IPS-15b (cell line): ENCODE measurements around the gene TIPARP.

Source experiments
- H3K27me3 ChIP-seq: one replicate; pipeline ENCODE4 v1.6.1; 2013; ENCODE audit warnings: low read length; ENCODE audit not compliant: control insufficient read depth, insufficient read depth
- H3K36me3 ChIP-seq: one replicate; pipeline ENCODE4 v1.6.1; 2013; ENCODE audit warnings: low read length; ENCODE audit not compliant: control insufficient read depth, insufficient read depth
- H3K4me1 ChIP-seq: one replicate; pipeline ENCODE4 v1.6.1; 2013; ENCODE audit warnings: mild to moderate bottlenecking, low read length; ENCODE audit not compliant: control insufficient read depth, insufficient read depth
- H3K4me3 ChIP-seq: one replicate; pipeline ENCODE4 v1.5.1; 2013; ENCODE audit warnings: low read depth, low read length
- H3K9ac ChIP-seq: one replicate; pipeline ENCODE4 v1.6.1; 2013; ENCODE audit warnings: low read depth, mild to moderate bottlenecking, low read length
- H3K9me3 ChIP-seq: one replicate; pipeline ENCODE4 v1.6.1; 2013; ENCODE audit warnings: mild to moderate bottlenecking, low read length; ENCODE audit not compliant: control insufficient read depth, insufficient read depth

TIPARP gene

GRCh38 chr3:156668073-156668763 is 6.2 kb upstream of the TIPARP start:
- Histone ChIP-seq H3K9ac (no peak overlapping the region), H3K27me3 (peaks cover 8% of the 10 kb centered on the region), H3K36me3 (no peaks in the 10 kb centered on the region), H3K4me1 (peaks cover 15% of the 10 kb centered on the region), H3K9me3 (no peaks in the 10 kb centered on the region), H3K4me3 (no peak overlapping the region)

DNA sequence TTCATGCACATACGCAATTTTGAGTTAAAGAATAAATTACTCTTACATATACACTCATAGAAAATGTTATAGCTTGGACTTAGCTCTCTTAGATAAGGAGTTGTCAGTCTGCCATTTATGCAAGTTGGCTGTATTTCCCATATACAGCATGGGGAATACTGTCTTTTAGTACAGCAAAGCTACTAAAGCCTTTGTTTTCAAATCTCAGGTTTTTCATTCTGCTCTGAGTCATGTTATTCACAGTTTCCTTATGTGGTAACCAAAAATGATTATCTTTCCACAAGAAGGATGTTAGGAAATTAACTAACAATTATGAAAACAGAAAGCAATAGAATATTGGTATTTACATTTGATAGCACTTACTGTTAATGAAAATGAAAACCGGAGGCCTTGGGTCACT is 4.3 kb upstream of the TIPARP start:
- Histone ChIP-seq H3K4me3 (no peak overlapping the region), H3K36me3 (no peaks in the 10 kb centered on the region), H3K4me1 (peaks cover 12% of the 10 kb centered on the region), H3K9me3 (no peaks in the 10 kb centered on the region), H3K9ac (no peak overlapping the region), H3K27me3 (peaks cover 8% of the 10 kb centered on the region)

DNA sequence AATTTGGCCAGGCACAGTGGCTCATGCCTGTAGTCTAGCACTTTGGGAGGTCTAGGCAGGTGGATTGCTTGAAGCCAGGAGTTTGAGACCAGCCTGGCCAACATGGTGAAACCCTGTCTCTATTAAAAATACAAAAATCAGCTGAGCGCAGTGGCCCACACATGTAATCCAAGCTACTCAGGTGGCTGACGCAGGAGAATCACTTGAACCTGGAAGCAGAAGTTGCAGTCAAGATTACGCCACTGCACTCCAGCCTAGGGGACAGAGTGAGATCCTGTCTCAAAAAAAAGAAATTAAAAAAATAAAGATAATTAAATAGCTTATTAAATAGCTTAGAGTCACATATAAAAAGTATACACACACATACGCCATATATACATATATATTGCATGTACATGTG is 3.7 kb upstream of the TIPARP start:
- H3K9ac ChIP-seq = no peak overlapping the region
- no peaks in the 10 kb centered on the region for H3K36me3 ChIP-seq
- H3K4me3 ChIP-seq = no peak overlapping the region
- peaks cover 8% of the 10 kb centered on the region for H3K27me3 ChIP-seq
- no peaks in the 10 kb centered on the region for H3K9me3 ChIP-seq
- peaks cover 11% of the 10 kb centered on the region for H3K4me1 ChIP-seq

GRCh38 chr3:156673732-156674045 is 701 bp upstream of the TIPARP start:
- H3K4me1 ChIP-seq = peaks cover 1% of the 10 kb centered on the region
- no peaks in the 10 kb centered on the region for H3K9me3 ChIP-seq
- no peak overlapping the region for H3K9ac ChIP-seq
- peaks cover 8% of the 10 kb centered on the region for H3K27me3 ChIP-seq
- peak overlapping the region; percentile 83 for H3K4me3 ChIP-seq
- peaks cover 8% of the 10 kb centered on the region for H3K36me3 ChIP-seq

DNA sequence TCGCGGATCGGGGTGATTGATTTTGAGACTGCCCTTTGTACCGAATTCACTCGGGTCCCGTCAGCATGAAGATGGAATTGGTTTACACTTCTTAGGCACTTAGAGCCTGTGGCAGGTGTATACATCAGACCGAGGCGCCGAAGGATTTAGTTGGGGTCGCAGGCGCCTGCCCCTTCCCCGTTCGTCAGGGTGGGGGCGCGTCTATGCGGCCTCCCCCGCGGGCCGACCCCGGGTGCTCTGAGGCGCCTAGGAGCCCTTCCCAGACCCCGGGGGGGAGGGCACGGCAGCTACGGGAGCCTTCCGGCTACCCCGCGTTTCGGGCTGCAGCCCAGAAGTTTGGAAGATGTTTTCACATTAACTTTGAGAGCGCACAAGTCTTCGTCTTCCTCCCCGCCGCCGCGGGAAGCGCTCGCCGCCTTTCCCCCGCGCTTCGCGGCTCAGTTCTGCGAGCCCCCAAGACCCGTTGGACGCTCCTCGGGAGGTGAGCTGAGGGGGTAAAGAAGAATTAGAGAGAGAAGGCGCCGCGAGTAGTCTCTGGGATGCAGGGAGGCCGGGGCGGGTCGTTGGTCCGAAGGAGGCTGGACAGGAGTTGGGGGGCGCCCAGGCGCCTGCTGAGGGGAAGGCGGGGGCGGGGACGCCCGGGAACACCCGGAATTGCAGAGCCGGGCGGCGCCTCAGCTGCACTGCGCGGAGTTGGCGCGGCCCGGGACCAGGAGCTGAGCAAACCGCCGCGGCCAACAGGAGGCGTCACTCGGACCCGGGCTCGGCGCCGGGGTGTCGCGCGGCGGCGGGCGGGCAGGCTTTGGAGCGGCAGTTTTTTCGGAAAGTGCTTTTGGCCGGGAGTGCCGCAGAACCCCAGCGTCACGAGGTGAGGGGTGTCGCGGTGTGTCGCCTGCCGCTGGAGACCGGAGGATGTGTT is 780 bp downstream of the TIPARP start:
- Histone ChIP-seq H3K4me1 (no peaks in the 10 kb centered on the region), H3K4me3 (peak overlapping the region; percentile 83), H3K9ac (peak overlapping the region; percentile 40), H3K27me3 (peaks cover 8% of the 10 kb centered on the region), H3K9me3 (no peaks in the 10 kb centered on the region), H3K36me3 (peaks cover 8% of the 10 kb centered on the region)

- H3K36me3 ChIP-seq = peaks cover 8% of the 10 kb centered on the region
Measured at GRCh38 chr3:156675830-156676767, 1.7 kb downstream of the TIPARP start.

DNA sequence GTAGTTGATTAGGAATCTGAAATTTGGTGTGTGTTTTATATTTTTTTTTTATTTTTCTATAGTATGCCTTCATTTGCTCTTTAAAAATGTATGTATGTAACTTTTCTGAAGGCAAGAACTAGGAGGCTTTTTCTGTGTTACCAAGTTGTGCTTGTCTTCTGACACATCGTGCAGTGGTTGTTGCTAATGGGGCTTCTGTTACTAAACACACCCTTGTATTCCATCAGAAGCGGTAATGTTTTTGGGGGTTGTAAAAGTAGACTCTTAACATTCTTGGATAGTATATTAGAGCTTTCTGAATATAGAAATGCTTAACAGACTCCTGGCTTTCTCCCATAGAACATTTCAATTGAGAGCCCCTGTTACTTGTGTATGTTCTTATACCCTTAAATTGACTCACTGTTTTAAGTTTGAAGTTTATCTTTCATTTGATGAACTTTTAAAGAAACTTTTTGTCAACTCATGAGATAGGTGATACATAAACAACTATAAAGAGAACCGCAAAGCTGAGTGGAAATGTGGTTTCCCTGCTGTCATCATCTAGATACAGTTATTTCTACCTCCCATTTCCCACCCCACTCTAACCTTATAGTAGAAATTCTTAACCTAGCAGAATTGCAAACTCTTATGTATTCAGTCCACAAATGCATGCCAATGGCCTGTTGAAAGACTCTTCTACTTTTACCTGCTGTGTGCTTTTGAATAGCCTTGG is 2.5 kb downstream of the TIPARP start:
- no peak overlapping the region for H3K4me3 ChIP-seq
- no peak overlapping the region for H3K9ac ChIP-seq
- peaks cover 8% of the 10 kb centered on the region for H3K36me3 ChIP-seq
- H3K9me3 ChIP-seq = no peaks in the 10 kb centered on the region
- peaks cover 8% of the 10 kb centered on the region for H3K27me3 ChIP-seq
- H3K4me1 ChIP-seq = no peaks in the 10 kb centered on the region

More at GRCh38 chr3:156675830-156676767, 1.7 kb downstream of the TIPARP start:
- H3K9me3 ChIP-seq = no peaks in the 10 kb centered on the region
- peak overlapping the region; percentile 3 for H3K9ac ChIP-seq
- H3K27me3 ChIP-seq = peaks cover 8% of the 10 kb centered on the region
- H3K4me1 ChIP-seq = no peaks in the 10 kb centered on the region
- peak overlapping the region; percentile 83 for H3K4me3 ChIP-seq

DNA sequence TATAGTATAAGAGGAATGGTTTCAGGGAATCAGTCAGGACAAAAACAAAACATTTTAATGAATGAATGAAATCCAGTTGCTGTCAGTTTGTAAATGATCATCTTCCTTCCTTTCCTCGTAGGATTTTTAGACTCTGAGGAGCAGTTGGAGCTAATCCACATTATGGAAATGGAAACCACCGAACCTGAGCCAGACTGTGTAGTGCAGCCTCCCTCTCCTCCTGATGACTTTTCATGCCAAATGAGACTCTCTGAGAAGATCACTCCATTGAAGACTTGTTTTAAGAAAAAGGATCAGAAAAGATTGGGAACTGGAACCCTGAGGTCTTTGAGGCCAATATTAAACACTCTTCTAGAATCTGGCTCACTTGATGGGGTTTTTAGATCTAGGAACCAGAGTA is 3.1 kb downstream of the TIPARP start:
- Histone ChIP-seq H3K9me3 (no peaks in the 10 kb centered on the region), H3K27me3 (peaks cover 5% of the 10 kb centered on the region), H3K4me1 (no peaks in the 10 kb centered on the region), H3K9ac (no peak overlapping the region), H3K4me3 (no peak overlapping the region), H3K36me3 (peaks cover 8% of the 10 kb centered on the region)

DNA sequence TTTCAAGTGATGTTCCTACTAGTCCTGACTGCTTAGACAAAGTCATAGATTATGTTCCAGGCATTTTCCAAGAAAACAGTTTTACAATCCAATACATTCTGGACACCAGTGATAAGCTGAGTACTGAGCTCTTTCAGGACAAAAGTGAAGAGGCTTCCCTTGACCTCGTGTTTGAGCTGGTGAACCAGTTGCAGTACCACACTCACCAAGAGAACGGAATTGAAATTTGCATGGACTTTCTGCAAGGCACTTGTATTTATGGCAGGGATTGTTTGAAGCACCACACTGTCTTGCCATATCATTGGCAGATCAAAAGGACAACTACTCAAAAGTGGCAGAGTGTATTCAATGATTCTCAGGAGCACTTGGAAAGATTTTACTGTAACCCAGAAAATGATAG is 3.8 kb downstream of the TIPARP start:
- Histone ChIP-seq H3K4me1 (no peaks in the 10 kb centered on the region), H3K27me3 (no peaks in the 10 kb centered on the region), H3K9ac (no peak overlapping the region), H3K9me3 (no peaks in the 10 kb centered on the region), H3K4me3 (no peak overlapping the region), H3K36me3 (peaks cover 8% of the 10 kb centered on the region)

- no peaks in the 10 kb centered on the region for H3K9me3 ChIP-seq
- peaks cover 5% of the 10 kb centered on the region for H3K4me1 ChIP-seq
- H3K36me3 ChIP-seq = peaks cover 8% of the 10 kb centered on the region
- H3K9ac ChIP-seq = no peak overlapping the region
- H3K4me3 ChIP-seq = no peak overlapping the region
- H3K27me3 ChIP-seq = no peaks in the 10 kb centered on the region
Measured at GRCh38 chr3:156680243-156680914, 6.0 kb downstream of the TIPARP start.
